Fibroblast of skin of scalp (primary cell): Measurements from ENCODE around the gene PEX14.
"Not testable (repeated sequence)": the region's sequence is repeated elsewhere in the genome, so short reads cannot be mapped to it uniquely, and the experiment has no call there.

Experiments
- DNase-seq: peaks from one replicate; pipeline ENCODE4 v3.0.0-alpha.2; 2013

The PEX14 gene

DNA sequence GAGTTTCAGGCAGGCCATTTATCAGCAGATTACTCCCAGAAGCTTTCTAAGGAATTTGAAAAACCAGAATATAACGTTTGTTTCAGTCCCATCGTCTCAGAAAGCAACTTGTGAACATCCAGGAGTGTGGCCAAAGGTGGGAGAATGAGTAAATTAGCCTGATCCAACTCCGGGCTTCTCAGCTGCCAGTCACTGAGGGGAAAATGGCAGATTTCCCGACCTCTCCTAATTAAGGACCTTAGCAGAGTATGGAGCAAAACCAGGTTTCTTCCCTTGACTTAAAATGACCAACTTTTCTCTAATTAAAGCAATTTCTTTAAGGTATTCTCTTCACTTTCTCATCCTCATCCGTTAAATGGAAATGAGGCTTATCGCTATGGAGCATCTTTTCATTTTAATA is 23.9 kb upstream of the PEX14 start:
- DNase-seq: no peak

DNA sequence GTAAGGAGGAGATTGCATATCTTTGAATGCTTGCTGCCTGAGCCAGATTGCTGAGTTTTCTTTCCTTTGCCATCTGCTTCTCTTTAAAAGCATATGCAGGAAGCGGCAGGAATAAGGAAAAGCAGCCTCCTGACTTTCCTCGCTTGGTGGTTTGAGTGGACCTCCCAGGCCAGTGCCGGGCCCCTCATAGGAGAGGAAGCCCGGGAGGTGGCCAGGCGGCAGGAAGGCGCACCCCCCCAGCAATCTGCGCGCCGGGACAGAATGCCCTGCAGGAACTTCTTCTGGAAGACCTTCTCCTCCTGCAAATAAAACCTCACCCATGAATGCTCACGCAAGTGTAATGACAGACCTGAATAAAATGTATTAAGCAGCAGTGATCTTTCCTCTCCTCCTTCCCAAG is 23.5 kb upstream of the PEX14 start:
- DNase-seq: peak; percentile 62

- DNase-seq: no peak
These were observed 18.7 kb upstream of the PEX14 start for GRCh38 chr1:10456048-10456447.

GRCh38 chr1:10456661-10457060 is 18.1 kb upstream of the PEX14 start:
- no peak for DNase-seq

DNA sequence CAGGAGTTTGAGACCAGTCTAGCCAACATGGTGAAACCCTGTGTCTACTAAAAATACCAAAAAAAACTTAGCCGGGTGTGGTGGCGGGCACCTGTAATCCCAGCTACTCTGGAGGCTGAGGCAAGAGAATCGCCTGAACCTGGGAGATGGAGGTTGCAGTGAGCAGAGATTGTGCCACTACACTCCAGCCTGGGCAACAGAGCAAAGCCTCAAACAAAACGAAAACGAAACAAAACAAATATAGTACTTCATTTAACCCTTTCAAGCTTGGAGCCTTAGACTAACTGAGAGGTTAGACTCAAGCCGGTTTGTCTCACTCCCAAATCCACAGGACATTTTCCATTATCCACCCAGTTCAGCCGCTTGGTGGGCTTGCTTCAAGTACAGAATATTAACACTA is 17.3 kb upstream of the PEX14 start:
- DNase-seq: not testable (repeated sequence)

DNA sequence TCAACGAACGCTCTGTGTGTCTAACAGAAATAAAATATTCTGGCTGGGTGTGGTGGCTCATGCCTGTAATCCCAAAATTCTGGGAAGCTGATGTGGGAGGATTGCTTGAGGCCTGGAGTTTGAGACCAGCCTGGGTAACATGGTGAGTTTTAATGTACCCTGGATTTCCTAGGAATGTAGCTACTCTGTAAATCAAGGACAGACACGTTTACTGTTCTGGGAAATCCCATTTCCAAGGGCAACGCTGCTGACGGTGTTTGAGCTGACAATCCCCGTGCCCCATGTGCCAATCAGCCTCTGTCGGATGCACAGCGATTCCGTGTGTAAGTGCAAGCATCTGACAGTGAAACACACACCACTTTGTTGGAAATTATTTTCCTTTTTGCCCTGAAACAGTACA is 16.9 kb upstream of the PEX14 start:
- DNase-seq: no peak

DNA sequence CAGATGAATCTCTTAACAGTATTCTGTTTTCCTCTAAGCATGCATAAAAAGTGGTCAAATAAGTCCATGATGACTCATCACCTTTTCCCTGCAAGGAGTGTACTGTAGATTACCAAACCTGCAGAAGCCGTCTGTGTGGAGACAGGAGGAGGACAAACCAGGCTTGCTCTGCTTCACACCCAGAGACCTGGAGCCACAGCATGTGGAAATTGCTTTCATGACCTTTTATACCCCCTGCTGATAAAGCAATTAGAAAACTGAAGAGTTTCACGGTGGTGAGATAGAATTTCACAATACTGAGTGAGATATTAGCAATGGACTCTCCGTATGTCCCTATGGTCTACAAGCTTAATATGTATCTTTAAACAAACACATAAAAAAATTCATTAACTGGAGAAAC is 15.6 kb upstream of the PEX14 start:
- DNase-seq: peak; percentile 58

DNA sequence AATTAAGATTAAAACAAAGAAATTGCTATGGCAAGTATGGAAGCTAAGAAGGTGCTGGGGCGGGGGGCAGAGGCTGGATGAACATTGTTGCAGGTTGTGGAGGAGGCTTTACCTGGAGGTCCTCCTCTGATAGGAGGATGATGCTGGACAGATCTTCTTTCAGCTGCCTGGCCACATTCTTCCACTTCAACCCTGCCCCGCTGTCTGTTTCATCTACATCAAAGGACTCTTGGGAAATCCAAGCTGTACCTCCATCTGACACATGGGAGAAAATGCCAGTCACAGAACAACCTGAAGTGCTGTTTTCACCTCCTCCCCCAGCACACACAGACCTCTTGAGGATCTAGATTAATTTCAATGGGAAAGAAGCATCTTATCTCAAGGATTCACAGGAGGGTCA is 7.7 kb upstream of the PEX14 start:
- no peak for DNase-seq

- no peak for DNase-seq
These were observed 4.7 kb upstream of the PEX14 start for GRCh38 chr1:10470043-10470442.

GRCh38 chr1:10471411-10472219 is 3.1 kb upstream of the PEX14 start:
- peak; percentile 32 for DNase-seq

- DNase-seq: peak; percentile 96
These were observed 2.3 kb upstream of the PEX14 start, which contains the start of gene DFFA for GRCh38 chr1:10472220-10473144. TSS of gene DFFA (minus strand) at chr1:10472529. CDS start at chr1:10472458, 71 bp downstream.

DNA sequence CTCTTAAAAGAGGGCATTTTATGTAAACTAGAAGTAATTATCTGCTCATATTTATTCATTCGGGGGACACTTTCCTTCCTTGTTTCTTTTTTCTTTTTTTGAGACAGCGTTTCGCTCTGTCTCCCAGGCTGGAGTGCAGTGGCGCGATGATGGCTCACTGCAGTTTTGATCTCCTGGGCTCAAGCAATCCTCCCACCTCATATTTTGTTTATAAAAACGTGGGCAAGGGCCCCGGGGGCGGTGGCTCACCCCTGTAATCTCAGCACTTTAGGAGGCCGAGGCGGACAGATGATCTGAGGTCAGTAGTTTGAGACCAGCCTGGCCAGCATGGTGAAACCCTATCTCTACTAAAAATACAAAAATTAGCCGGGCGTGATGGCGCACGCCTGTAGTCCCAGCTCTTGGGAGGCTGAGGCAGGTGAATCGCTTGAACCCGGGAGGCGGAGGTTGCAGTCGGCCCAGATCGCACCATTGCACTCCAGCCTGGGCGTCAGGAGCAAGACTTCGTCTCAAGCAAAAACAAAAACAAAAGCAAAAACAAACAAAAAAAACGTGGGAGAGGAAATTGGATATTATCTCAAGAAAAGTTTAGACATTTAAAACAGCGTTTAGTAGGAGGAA is 1.5 kb upstream of the PEX14 start:
- DNase-seq: no peak

GRCh38 chr1:10474309-10474612 is 489 bp upstream of the PEX14 start:
- not testable (repeated sequence) for DNase-seq

GRCh38 chr1:10475510-10475909 is 760 bp downstream of the PEX14 start:
- DNase-seq: no peak

GRCh38 chr1:10479296-10479695 is 4.5 kb downstream of the PEX14 start:
- DNase-seq: no peak

DNA sequence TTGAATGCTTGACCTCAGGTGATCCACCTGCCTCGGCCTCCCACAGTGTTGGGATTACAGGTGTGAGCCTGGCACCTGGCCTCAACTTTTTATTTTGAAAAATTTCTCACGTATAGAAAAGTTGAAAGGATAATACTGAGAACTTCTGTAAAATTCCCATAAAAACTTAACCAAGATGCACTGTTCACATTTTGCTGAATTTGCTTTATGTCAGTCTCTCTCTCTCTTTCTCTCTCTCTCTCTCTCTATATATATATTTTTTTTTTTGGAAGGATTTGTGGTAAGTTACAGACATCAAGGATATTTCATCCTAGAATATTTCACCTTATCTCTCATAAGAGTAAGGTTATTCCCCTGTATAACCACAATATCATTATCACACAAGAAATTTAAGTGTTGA is 5.9 kb downstream of the PEX14 start:
- DNase-seq: no peak

DNA sequence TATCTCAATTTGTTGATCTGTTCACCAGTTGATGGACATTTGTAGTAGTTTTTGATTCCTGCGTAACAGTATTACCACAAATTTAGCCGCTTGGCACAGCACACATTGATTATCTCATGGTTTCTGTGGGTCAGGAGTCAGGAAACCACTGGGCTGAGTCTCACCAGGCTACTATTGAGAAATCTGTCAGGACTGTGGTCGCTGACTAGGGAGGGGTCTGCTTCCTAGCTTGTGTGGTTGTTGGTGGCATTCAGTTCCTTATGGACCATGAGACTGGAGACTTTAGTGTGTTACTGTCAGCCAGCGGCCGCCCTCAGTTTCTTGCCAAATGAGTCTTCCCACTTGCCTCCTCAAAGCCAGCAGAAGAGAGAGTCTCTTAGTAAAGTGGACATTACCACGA is 9.8 kb downstream of the PEX14 start:
- no peak for DNase-seq

DNA sequence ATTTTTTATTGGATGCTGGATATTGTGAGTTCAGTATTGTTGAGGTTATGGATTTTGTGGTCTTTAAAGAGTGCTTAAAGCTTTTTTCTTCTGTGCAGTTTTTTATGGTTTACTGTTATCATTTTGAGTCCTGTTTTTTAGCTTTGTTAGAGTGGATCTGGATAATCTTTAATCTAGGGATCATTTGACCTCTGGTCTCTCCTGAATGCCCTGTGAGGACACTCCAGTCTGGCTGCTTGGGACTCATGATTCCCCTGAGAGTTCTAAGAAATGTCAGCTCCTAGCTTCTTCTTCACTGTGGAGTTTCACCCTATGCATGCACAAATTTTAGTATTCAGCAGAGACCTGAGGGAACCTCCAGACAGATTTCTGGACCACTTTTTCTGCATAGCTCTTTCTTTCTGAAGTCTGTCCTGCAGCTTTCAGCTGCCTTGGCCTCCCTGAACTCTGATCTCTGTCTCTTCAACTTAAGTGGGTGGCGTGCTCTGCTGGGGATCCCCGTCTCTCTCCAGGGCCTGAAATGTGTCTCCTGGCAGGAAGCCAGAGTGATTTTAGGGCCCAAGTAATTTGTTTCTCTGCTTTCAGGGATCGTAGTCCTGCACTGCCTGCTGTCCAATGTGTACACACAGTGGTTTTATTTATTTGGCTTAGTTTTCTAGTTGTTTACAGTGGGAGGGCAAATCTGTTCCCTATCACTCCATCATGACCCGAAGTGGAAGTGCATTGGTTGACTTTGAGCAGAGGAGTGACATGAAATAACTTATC is 14.7 kb downstream of the PEX14 start:
- DNase-seq: no peak

DNA sequence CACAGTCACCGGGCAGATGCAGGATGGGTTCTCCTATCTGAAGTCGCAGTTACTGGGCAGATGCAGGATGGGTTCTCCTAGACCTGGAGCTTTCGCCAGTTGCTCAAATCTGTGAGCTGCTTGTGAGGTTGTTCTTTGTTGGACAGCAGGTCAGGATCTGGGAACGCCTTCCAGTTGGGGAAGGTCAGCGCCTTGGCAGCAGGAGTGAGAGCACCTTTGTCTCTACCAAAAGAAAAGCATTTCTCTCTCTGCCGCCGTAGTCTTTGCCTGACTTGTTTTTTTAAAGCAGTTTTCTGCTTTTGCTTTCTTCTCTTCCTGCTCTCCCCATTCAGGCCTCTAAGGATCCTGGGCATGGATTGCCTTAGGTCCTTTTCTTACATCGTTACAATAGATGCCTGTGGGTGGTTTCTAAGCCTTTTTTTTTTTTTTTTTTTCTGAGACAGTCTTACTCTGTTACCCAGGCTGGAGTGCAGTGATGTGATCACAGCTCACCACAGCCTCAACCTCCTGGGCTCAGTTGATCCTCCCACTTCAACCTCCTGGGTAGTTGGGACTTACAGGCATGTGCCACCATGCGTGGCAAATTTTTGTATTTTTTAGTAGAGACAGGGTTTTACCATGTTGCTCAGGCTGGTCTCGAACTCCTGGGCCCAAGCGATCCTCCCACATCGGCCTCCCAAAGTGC is 15.7 kb downstream of the PEX14 start:
- no peak for DNase-seq

GRCh38 chr1:10494418-10494753 is 19.6 kb downstream of the PEX14 start:
- no peak for DNase-seq

GRCh38 chr1:10494754-10495474 is 20.2 kb downstream of the PEX14 start:
- peak; percentile 62 for DNase-seq

GRCh38 chr1:10495475-10495817 is 20.7 kb downstream of the PEX14 start:
- no peak for DNase-seq
